Measurements from ENCODE around the gene APEX2. TPM values are rescaled to one million over a fixed set of nuclear protein-coding genes. Genes with fewer than 3 reads are reported as not detected.

APEX2 gene
- polyA plus RNA-seq, 2 of the 4 experiments (the other 2 are of a cell fraction): 29.1 to 37.3 TPM

DNA sequence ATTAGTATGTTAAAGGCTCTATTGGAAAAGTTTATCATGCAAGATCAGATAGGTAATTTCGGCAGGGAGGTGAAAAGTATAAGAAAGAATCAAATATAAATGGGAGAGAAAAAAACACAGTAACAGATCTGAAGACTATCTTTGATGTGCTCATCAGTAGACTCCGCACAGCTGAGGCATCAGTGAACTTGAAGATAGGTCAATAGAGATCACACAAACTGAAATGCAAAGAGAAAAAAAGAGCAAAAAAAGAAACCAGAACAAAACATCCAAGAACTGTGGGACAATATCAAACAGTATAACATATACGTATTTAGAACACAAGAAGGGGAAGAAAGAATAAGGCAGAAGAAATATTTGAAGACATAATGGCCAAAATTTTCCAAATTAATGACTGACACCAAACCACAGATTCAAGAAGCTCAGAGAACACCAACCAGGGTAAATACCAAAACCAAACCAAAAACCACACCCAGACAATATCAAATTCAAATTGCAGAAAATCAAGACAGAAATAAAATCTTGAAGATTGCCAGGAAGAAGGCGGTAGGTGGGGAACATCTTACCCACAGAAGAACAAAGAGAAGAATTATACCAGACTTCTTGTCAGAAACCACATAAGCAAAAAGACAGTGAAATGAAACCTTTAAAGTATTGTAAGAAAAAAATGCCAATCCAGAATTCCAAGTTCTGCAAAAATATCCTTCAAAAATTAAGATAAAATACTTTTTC is 35.2 kb upstream of the APEX2 start:
- no peak overlapping the region for H3K4me2 ChIP-seq
- no peaks in the 10 kb centered on the region for H3K9me3 ChIP-seq
- no peak for DNase-seq (ENCODE audit: low read depth in 1 of 2, low spot score in 1 of 2)
- WGBS (ENCODE audit: missing lambda C conversion rate): 34% methylated on average over 4 of the region's 4 CpGs
- ATAC-seq: no peak
- ChIA-PET POLR2A (no interaction called here), CTCF (no interaction called here)
- no peak overlapping the region for H3K4me3 ChIP-seq
- no peaks in the 10 kb centered on the region for H3K4me1 ChIP-seq
- no peak overlapping the region for H3K27ac ChIP-seq
- TF ChIP-seq ZSCAN20 (CRISPR knock-in tag; IDR thresholded peaks at IDR 0.05) (no peak), CHD4 (IDR thresholded peaks at IDR 0.05; ENCODE audit: borderline replicate concordance) (no peak)
- FAIRE-seq: peak; percentile 54

DNA sequence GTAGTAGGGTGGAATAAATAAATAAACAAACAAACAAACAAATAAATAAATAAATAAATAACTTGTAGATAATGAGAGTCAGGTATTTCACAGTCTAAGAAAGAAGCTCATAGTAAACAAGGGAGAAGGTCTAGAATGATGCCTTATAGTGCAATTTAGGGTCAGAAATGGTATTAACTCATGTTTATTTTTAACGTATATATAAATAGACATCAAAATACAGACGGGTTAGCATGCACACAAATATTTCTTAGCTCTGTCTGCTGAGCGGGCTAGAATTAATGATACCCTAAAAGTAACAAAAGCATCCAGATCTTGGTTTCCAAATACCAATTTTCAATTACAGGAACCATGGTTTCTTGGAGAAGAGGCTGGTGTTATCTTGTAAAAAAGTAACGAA is 22.8 kb upstream of the APEX2 start:
- TF ChIP-seq, protein P1, sequence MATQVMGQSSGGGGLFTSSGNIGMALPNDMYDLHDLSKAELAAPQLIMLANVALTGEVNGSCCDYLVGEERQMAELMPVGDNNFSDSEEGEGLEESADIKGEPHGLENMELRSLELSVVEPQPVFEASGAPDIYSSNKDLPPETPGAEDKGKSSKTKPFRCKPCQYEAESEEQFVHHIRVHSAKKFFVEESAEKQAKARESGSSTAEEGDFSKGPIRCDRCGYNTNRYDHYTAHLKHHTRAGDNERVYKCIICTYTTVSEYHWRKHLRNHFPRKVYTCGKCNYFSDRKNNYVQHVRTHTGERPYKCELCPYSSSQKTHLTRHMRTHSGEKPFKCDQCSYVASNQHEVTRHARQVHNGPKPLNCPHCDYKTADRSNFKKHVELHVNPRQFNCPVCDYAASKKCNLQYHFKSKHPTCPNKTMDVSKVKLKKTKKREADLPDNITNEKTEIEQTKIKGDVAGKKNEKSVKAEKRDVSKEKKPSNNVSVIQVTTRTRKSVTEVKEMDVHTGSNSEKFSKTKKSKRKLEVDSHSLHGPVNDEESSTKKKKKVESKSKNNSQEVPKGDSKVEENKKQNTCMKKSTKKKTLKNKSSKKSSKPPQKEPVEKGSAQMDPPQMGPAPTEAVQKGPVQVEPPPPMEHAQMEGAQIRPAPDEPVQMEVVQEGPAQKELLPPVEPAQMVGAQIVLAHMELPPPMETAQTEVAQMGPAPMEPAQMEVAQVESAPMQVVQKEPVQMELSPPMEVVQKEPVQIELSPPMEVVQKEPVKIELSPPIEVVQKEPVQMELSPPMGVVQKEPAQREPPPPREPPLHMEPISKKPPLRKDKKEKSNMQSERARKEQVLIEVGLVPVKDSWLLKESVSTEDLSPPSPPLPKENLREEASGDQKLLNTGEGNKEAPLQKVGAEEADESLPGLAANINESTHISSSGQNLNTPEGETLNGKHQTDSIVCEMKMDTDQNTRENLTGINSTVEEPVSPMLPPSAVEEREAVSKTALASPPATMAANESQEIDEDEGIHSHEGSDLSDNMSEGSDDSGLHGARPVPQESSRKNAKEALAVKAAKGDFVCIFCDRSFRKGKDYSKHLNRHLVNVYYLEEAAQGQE (IDR thresholded peaks at IDR 0.05): no peak
- no peak for TF ChIP-seq MAFK (IDR thresholded peaks at IDR 0.05; ENCODE audit: partially characterized antibody)
- no peak for TF ChIP-seq RFX5 (IDR thresholded peaks at IDR 0.05)
- no peak for TF ChIP-seq EHMT2 (IDR thresholded peaks at IDR 0.05; ENCODE audit: low read depth)
- no peak for TF ChIP-seq EHF (CRISPR knock-in tag; IDR thresholded peaks at IDR 0.05)
- TF ChIP-seq CBX2 (IDR thresholded peaks at IDR 0.05; ENCODE audit: borderline replicate concordance, low read depth): no peak
- TF ChIP-seq RAD21 (conservative IDR thresholded peaks at IDR 0.05 in 1 of 2, IDR thresholded peaks at IDR 0.05 in 1 of 2): no peak
- no peak for TF ChIP-seq GATA3 (IDR thresholded peaks at IDR 0.05; ENCODE audit: borderline replicate concordance)
- no peak for TF ChIP-seq FOSL2 (IDR thresholded peaks at IDR 0.05)
- no peak for TF ChIP-seq FOSL2 (CRISPR knock-in tag; IDR thresholded peaks at IDR 0.05)
- TF ChIP-seq ZSCAN20 (CRISPR knock-in tag; IDR thresholded peaks at IDR 0.05): no peak
- TF ChIP-seq POLR2A (IDR thresholded peaks at IDR 0.05; ENCODE audit: low read length): no peak
- no peak for TF ChIP-seq ESRRA (IDR thresholded peaks at IDR 0.05; ENCODE audit: borderline replicate concordance, low read length)
- TF ChIP-seq, protein P2, sequence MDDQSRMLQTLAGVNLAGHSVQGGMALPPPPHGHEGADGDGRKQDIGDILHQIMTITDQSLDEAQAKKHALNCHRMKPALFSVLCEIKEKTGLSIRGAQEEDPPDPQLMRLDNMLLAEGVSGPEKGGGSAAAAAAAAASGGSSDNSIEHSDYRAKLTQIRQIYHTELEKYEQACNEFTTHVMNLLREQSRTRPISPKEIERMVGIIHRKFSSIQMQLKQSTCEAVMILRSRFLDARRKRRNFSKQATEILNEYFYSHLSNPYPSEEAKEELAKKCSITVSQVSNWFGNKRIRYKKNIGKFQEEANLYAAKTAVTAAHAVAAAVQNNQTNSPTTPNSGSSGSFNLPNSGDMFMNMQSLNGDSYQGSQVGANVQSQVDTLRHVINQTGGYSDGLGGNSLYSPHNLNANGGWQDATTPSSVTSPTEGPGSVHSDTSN (IDR thresholded peaks at IDR 0.05): no peak
- TF ChIP-seq, protein P3, sequence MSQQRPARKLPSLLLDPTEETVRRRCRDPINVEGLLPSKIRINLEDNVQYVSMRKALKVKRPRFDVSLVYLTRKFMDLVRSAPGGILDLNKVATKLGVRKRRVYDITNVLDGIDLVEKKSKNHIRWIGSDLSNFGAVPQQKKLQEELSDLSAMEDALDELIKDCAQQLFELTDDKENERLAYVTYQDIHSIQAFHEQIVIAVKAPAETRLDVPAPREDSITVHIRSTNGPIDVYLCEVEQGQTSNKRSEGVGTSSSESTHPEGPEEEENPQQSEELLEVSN (IDR thresholded peaks at IDR 0.05; ENCODE audit: borderline replicate concordance, low read depth): no peak
- no peak overlapping the region for H3K4me3 ChIP-seq
- H3K4me2 ChIP-seq: no peak overlapping the region
- WGBS (ENCODE audit: missing lambda C conversion rate): 15% methylated on average over 4 of the region's 4 CpGs
- DNase-seq (ENCODE audit: low read depth in 1 of 2, low spot score in 1 of 2) (no peak), FAIRE-seq (peak; percentile 7), ATAC-seq (no peak)
- ChIA-PET CTCF (no interaction called here), POLR2A (interaction anchor here (0.6 kb wide), 1 partner anchor 17 kb away, joined by 3 read pairs; no protein-coding TSS in a partner anchor)
- H3K27ac ChIP-seq: no peak overlapping the region
- H3K9me3 ChIP-seq: no peaks in the 10 kb centered on the region
- no peaks in the 10 kb centered on the region for H3K4me1 ChIP-seq

DNA sequence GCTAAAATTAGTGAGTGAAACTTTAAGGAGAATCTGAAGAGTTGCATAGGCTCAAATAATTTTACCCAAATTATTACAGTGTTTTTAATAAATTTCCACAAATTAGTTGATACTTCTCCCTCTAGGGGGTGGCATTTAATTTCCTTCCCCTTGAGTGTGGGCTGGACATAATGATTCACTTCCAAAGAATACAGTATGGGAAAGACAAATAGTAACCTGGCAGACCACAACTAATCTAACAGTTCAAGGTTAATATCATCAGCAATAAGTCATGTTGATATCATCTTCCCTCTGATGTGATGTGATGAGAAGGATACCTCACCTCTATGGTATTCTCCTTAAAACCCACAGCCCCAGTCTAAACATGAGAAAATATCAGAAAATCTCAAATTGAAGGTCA is 21.7 kb upstream of the APEX2 start:
- Histone ChIP-seq H3K4me3 (no peak overlapping the region), H3K27ac (no peak overlapping the region), H3K4me1 (no peaks in the 10 kb centered on the region), H3K4me2 (no peak overlapping the region), H3K9me3 (no peaks in the 10 kb centered on the region)
- ChIA-PET CTCF (no interaction called here), POLR2A (no interaction called here)
- TF ChIP-seq FOSL2 (IDR thresholded peaks at IDR 0.05): no peak
- peak; percentile 13; the same call in 1 of the 2 replicates for TF ChIP-seq FOSL2 (CRISPR knock-in tag; IDR thresholded peaks at IDR 0.05)
- no peak for TF ChIP-seq ZNF302 (CRISPR knock-in tag; IDR thresholded peaks at IDR 0.05)
- peak; percentile 14; the same call in 1 of the 2 replicates for TF ChIP-seq JUNB (IDR thresholded peaks at IDR 0.05)
- no peak for TF ChIP-seq NPAS2 (CRISPR knock-in tag; IDR thresholded peaks at IDR 0.05; ENCODE audit: borderline replicate concordance)
- no peak for FAIRE-seq
- peak in 1 of 2 experiments; percentile 29; a peak in 1 of 6 replicates for ATAC-seq
- peak in 1 of 2 experiments; percentile 24 for DNase-seq (ENCODE audit: low read depth in 1 of 2, low spot score in 1 of 2)
